ENCODE measurements around the gene CWF19L2. TPM values are rescaled to one million over a fixed set of nuclear protein-coding genes. Genes with fewer than 3 reads are reported as not detected.
"Not testable (repeated sequence)": the region's sequence is repeated elsewhere in the genome, so short reads cannot be mapped to it uniquely, and the experiment has no call there.

The CWF19L2 gene
- total RNA-seq, 1 donor from 2014 or later: 36.3 TPM

DNA sequence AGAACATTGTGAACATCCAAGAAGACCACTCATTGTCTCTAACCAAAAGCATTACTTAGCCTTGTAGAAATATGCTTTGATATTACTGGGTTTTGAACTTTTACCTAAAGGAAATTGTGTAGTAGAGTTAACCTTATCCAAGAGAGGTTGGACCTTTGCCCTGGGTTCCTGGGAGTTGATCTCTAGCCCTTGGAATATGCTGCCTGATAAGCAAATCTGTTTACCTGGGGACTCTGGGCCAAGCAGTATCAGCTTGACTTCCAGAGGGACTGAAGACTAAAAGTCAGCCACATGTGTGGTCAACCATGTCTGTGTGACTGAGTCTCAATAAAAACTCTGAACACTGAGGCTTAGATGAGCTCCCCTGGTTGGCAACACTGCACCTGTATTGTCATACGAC is 44.1 kb upstream of the CWF19L2 start:
- H3K27ac Mint-ChIP-seq: no peak overlapping the region
- Histone ChIP-seq H3K4me2 (no peak overlapping the region), H3K79me2 (ENCODE audit: low read depth) (no peaks in the 10 kb centered on the region), H3K36me3 (peaks cover 6% of the 10 kb centered on the region), H3K27ac (no peak overlapping the region), H3K4me1 (no peaks in the 10 kb centered on the region), H3K27me3 (no peaks in the 10 kb centered on the region), H4K20me1 (ENCODE audit: low read depth) (no peaks in the 10 kb centered on the region), H3F3A (ENCODE audit: low read depth) (no peaks in the 10 kb centered on the region), H2AFZ (replicated peaks) (no peak overlapping the region), H3K9me3 (ENCODE audit: low read depth) (no peaks in the 10 kb centered on the region), H3K9ac (no peak overlapping the region), H3K4me3 (no peak overlapping the region)
- no peak overlapping the region for H3K4me3 Mint-ChIP-seq
- H3K9me3 Mint-ChIP-seq: no peaks in the 10 kb centered on the region
- DNase-seq (ENCODE audit: low spot score): no peak
- H3K27me3 Mint-ChIP-seq (ENCODE audit: insufficient read depth, low read depth): no peaks in the 10 kb centered on the region
- TF ChIP-seq EZH2phosphoT487 (IDR thresholded peaks at IDR 0.05) (no peak), CTCF (IDR thresholded peaks at IDR 0.05) (no peak), EZH2 (IDR thresholded peaks at IDR 0.05) (no peak)
- H3K4me1 Mint-ChIP-seq: no peaks in the 10 kb centered on the region
- H3K36me3 Mint-ChIP-seq: peaks cover 19% of the 10 kb centered on the region

DNA sequence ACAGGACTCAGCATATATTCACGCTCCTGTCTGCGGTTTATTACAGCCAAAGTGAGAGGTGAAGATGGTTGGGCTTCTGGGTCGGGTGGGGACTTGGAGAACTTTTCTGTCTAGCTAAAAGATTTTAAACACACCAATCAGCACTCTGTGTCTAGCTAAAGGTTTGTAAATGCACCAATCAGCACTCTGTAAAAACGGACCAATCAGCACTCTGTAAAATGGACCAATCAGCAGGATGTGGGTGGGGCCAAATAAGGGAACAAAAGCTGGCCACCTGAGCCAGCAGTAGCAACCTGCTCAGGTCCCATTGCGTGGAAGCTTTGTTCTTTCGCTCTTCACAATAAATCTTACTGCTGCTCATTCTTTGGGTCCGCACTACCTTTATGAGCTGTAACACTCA is 39.7 kb upstream of the CWF19L2 start:
- not testable (repeated sequence) for H3K4me3 ChIP-seq; H3K27ac Mint-ChIP-seq; H3K27me3 Mint-ChIP-seq (ENCODE audit: insufficient read depth, low read depth); H3F3A ChIP-seq (ENCODE audit: low read depth); H2AFZ ChIP-seq (replicated peaks); H4K20me1 ChIP-seq (ENCODE audit: low read depth); H3K4me1 ChIP-seq; H3K36me3 ChIP-seq; H3K9me3 Mint-ChIP-seq; H3K27me3 ChIP-seq; H3K4me1 Mint-ChIP-seq; H3K4me2 ChIP-seq; H3K9ac ChIP-seq; H3K4me3 Mint-ChIP-seq; H3K79me2 ChIP-seq (ENCODE audit: low read depth); DNase-seq (ENCODE audit: low spot score); H3K27ac ChIP-seq; H3K9me3 ChIP-seq (ENCODE audit: low read depth)
- peaks cover 11% of the 10 kb centered on the region for H3K36me3 Mint-ChIP-seq

GRCh38 chr11:107496011-107496410 is 38.4 kb upstream of the CWF19L2 start:
- H2AFZ ChIP-seq (replicated peaks): no peak overlapping the region
- no peaks in the 10 kb centered on the region for H3K79me2 ChIP-seq (ENCODE audit: low read depth)
- no peaks in the 10 kb centered on the region for H3K27me3 ChIP-seq
- H4K20me1 ChIP-seq (ENCODE audit: low read depth): no peaks in the 10 kb centered on the region
- H3K27ac ChIP-seq: no peak overlapping the region
- no peaks in the 10 kb centered on the region for H3F3A ChIP-seq (ENCODE audit: low read depth)
- no peak overlapping the region for H3K4me2 ChIP-seq
- H3K4me3 ChIP-seq: no peak overlapping the region
- Mint-ChIP-seq H3K9me3 (no peaks in the 10 kb centered on the region), H3K4me1 (no peaks in the 10 kb centered on the region), H3K27ac (no peak overlapping the region), H3K27me3 (ENCODE audit: insufficient read depth, low read depth) (no peaks in the 10 kb centered on the region), H3K4me3 (no peak overlapping the region), H3K36me3 (peaks cover under 1% of the 10 kb centered on the region)
- no peak for DNase-seq (ENCODE audit: low spot score)
- no peaks in the 10 kb centered on the region for H3K4me1 ChIP-seq
- no peaks in the 10 kb centered on the region for H3K36me3 ChIP-seq
- TF ChIP-seq CTCF (IDR thresholded peaks at IDR 0.05): no peak
- no peak for TF ChIP-seq EZH2phosphoT487 (IDR thresholded peaks at IDR 0.05)
- TF ChIP-seq EZH2 (IDR thresholded peaks at IDR 0.05): no peak
- H3K9me3 ChIP-seq (ENCODE audit: low read depth): no peaks in the 10 kb centered on the region
- H3K9ac ChIP-seq: no peak overlapping the region

DNA sequence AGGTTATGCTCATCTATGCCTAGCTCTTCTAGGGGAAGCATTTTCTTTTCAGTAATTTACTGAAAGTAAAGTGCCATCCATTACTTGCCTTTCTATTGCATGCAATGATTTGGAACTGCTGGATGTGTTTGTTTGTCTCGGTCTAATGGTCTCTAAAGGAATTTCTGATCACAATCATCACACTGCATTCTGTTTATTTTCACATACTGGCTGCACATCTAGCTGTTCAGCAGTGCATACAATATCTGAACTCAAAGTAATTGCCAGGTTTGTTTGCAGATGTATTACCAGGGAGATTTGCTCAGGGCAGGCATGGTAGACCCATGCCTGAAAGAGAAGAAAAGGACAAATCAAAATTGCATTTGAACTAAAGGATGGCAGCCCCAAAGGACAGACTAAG is 36.4 kb upstream of the CWF19L2 start:
- H3K9ac ChIP-seq: no peak overlapping the region
- H3F3A ChIP-seq (ENCODE audit: low read depth): no peaks in the 10 kb centered on the region
- no peaks in the 10 kb centered on the region for H3K9me3 Mint-ChIP-seq
- no peak overlapping the region for H2AFZ ChIP-seq (replicated peaks)
- H3K4me3 ChIP-seq: no peak overlapping the region
- H3K27ac ChIP-seq: no peak overlapping the region
- DNase-seq (ENCODE audit: low spot score): no peak
- no peaks in the 10 kb centered on the region for H3K36me3 Mint-ChIP-seq
- no peaks in the 10 kb centered on the region for H3K79me2 ChIP-seq (ENCODE audit: low read depth)
- H3K4me1 Mint-ChIP-seq: no peaks in the 10 kb centered on the region
- no peak overlapping the region for H3K4me3 Mint-ChIP-seq
- no peak overlapping the region for H3K27ac Mint-ChIP-seq
- H3K9me3 ChIP-seq (ENCODE audit: low read depth): no peaks in the 10 kb centered on the region
- H3K4me2 ChIP-seq: no peak overlapping the region
- peaks cover 2% of the 10 kb centered on the region for H3K27me3 Mint-ChIP-seq (ENCODE audit: insufficient read depth, low read depth)
- no peaks in the 10 kb centered on the region for H4K20me1 ChIP-seq (ENCODE audit: low read depth)
- no peak for TF ChIP-seq EZH2 (IDR thresholded peaks at IDR 0.05)
- TF ChIP-seq EZH2phosphoT487 (IDR thresholded peaks at IDR 0.05): no peak
- no peak for TF ChIP-seq CTCF (IDR thresholded peaks at IDR 0.05)
- H3K4me1 ChIP-seq: no peaks in the 10 kb centered on the region
- H3K27me3 ChIP-seq: no peaks in the 10 kb centered on the region
- no peaks in the 10 kb centered on the region for H3K36me3 ChIP-seq

Data from neural progenitor cell (in vitro differentiated cells).